ENCODE results near the gene PYY.
A peak's percentile ranks its signal among the peaks of the same experiment; 100 is the strongest.
"Not testable (repeated sequence)": the region's sequence is repeated elsewhere in the genome, so short reads cannot be mapped to it uniquely, and the experiment has no call there.

Gene PYY

GRCh38 chr17:43953746-43954145, at the start of gene PYY:
Gene PYY (minus strand): TSS chr17:43953940. CDS start chr17:43953483, 457 bp downstream.
- no peak for DNase-seq

- peak; percentile 82 for DNase-seq
These were observed 48.6 kb upstream of the PYY start for GRCh38 chr17:44002141-44002848.

- no peak for DNase-seq
These were observed 47.8 kb upstream of the PYY start for GRCh38 chr17:44001461-44001920.

GRCh38 chr17:44000871-44001460, 47.2 kb upstream of the PYY start:
- DNase-seq = no peak

GRCh38 chr17:44000141-44000860, 46.6 kb upstream of the PYY start:
- no peak for DNase-seq

- DNase-seq = no peak
These were observed 45.3 kb upstream of the PYY start for GRCh38 chr17:43999024-43999423.

GRCh38 chr17:43998552-43998951, 44.8 kb upstream of the PYY start:
- DNase-seq = peak; percentile 71

GRCh38 chr17:43997180-43997579, 43.4 kb upstream of the PYY start:
- DNase-seq = not testable (repeated sequence)

GRCh38 chr17:43995150-43995471, 41.4 kb upstream of the PYY start:
- no peak for DNase-seq

- peak; percentile 63 for DNase-seq
These were observed 40.8 kb upstream of the PYY start for GRCh38 chr17:43994272-43995149.

- DNase-seq = no peak
These were observed 38.9 kb upstream of the PYY start for GRCh38 chr17:43992641-43993040.

- DNase-seq = no peak
These were observed 34.6 kb upstream of the PYY start for GRCh38 chr17:43988301-43988700.

- DNase-seq = no peak
These were observed 33.6 kb upstream of the PYY start for GRCh38 chr17:43987131-43988021.

GRCh38 chr17:43986225-43986981, 32.7 kb upstream of the PYY start:
- no peak for DNase-seq

GRCh38 chr17:43984521-43984920, 30.8 kb upstream of the PYY start:
- DNase-seq = no peak

- DNase-seq = no peak
These were observed 30.0 kb upstream of the PYY start for GRCh38 chr17:43983515-43984411.

GRCh38 chr17:43983196-43983514, 29.4 kb upstream of the PYY start:
- DNase-seq = no peak

- no peak for DNase-seq
These were observed 28.4 kb upstream of the PYY start for GRCh38 chr17:43982171-43982570.

GRCh38 chr17:43979671-43980070, 25.9 kb upstream of the PYY start:
- no peak for DNase-seq

- DNase-seq = peak; percentile 39
These were observed 25.3 kb upstream of the PYY start for GRCh38 chr17:43979011-43979410.

Data from fibroblast of skin of right quadriceps (primary cell).